ENCODE data around the gene CCDC43. TPM values are rescaled to one million over a fixed set of nuclear protein-coding genes. Genes with fewer than 3 reads are reported as not detected.
"Not testable (repeated sequence)": the region's sequence is repeated elsewhere in the genome, so short reads cannot be mapped to it uniquely, and the experiment has no call there.

CCDC43 gene
- total RNA-seq, 1 experiment from 2014 or later = 50.4 TPM

- peak overlapping the region; percentile 92 for H3K4me3 ChIP-seq (ENCODE audit: low read length)
- DNase-seq (no peak), ATAC-seq (no peak)
- ChIA-PET CTCF (no interaction called here), POLR2A (ENCODE audit: unreplicated experiment) (interaction anchor here (0.6 kb wide), 1 partner anchor 23 kb away, joined by 4 read pairs; no protein-coding TSS in a partner anchor)
- no peak overlapping the region for H3K9ac ChIP-seq (ENCODE audit: low read length)
- no peak for TF ChIP-seq EZH2phosphoT487 (IDR thresholded peaks at IDR 0.05; ENCODE audit: borderline replicate concordance, low read length)
- no peak for TF ChIP-seq CTCF (conservative IDR thresholded peaks at IDR 0.05; ENCODE audit: low read depth, low read length)
- no peak for TF ChIP-seq EZH2 (IDR thresholded peaks at IDR 0.05; ENCODE audit: low read length, unreplicated experiment)
- peaks cover 14% of the 10 kb centered on the region; the same call in 1 of the 2 replicates for H3K36me3 ChIP-seq (ENCODE audit: low read depth, low read length)
- H3K27ac ChIP-seq (ENCODE audit: low read length) = no peak overlapping the region
- no peaks in the 10 kb centered on the region for H3K9me2 ChIP-seq (replicated peaks; ENCODE audit: low read length)
- H3K9me3 ChIP-seq (ENCODE audit: low read length) = no peaks in the 10 kb centered on the region
- H3K27me3 ChIP-seq (ENCODE audit: low read length) = no peaks in the 10 kb centered on the region
- intact Hi-C loops (cut with micrococcal nuclease) = no loop called here
- no peaks in the 10 kb centered on the region for H3F3A ChIP-seq (ENCODE audit: low read length, unreplicated experiment)
- BruUV-seq (replicated peaks) = no TSS peak
- H3K79me2 ChIP-seq (ENCODE audit: low read length) = peaks cover 50% of the 10 kb centered on the region
- no peak overlapping the region for H2AFZ ChIP-seq (ENCODE audit: low read length)
- H3K4me2 ChIP-seq (ENCODE audit: low read length) = peak overlapping the region; percentile 87
- H3K4me1 ChIP-seq (ENCODE audit: insufficient read depth, low read length) = peaks cover 9% of the 10 kb centered on the region
- no peaks in the 10 kb centered on the region for H4K20me1 ChIP-seq (ENCODE audit: low read length)
Measured at GRCh38 chr17:44688200-44688599, 1.4 kb downstream of the CCDC43 start.

GRCh38 chr17:44687756-44688155, 1.8 kb downstream of the CCDC43 start:
- no peak for ATAC-seq
- CTCF ChIA-PET = no interaction called here
- intact Hi-C loops (cut with micrococcal nuclease) = no loop called here

GRCh38 chr17:44683303-44683702, 6.3 kb downstream of the CCDC43 start:
- CTCF ChIA-PET; BruUV-seq (replicated peaks): not testable (repeated sequence)
- POLR2A ChIA-PET (ENCODE audit: unreplicated experiment) = interaction anchor here (0.6 kb wide), 1 partner anchor 240 kb away, joined by 3 read pairs; no protein-coding TSS in a partner anchor

More at GRCh38 chr17:44687756-44688155, 1.8 kb downstream of the CCDC43 start:
- BruUV-seq (replicated peaks) = no TSS peak
- no peak overlapping the region for H3K4me3 ChIP-seq (ENCODE audit: low read length)
- H3F3A ChIP-seq (ENCODE audit: low read length, unreplicated experiment) = no peaks in the 10 kb centered on the region
- DNase-seq = no peak
- H3K36me3 ChIP-seq (ENCODE audit: low read depth, low read length) = peaks cover 18% of the 10 kb centered on the region; the same call in 1 of the 2 replicates
- H3K4me1 ChIP-seq (ENCODE audit: insufficient read depth, low read length) = peaks cover 9% of the 10 kb centered on the region
- H3K27me3 ChIP-seq (ENCODE audit: low read length) = no peaks in the 10 kb centered on the region
- no peak overlapping the region for H3K27ac ChIP-seq (ENCODE audit: low read length)
- no peak overlapping the region for H3K4me2 ChIP-seq (ENCODE audit: low read length)
- H3K9ac ChIP-seq (ENCODE audit: low read length) = no peak overlapping the region
- TF ChIP-seq CTCF (conservative IDR thresholded peaks at IDR 0.05; ENCODE audit: low read depth, low read length) (no peak), EZH2phosphoT487 (IDR thresholded peaks at IDR 0.05; ENCODE audit: borderline replicate concordance, low read length) (no peak), EZH2 (IDR thresholded peaks at IDR 0.05; ENCODE audit: low read length, unreplicated experiment) (no peak)
- peaks cover 50% of the 10 kb centered on the region for H3K79me2 ChIP-seq (ENCODE audit: low read length)
- H2AFZ ChIP-seq (ENCODE audit: low read length) = no peak overlapping the region
- H4K20me1 ChIP-seq (ENCODE audit: low read length) = no peaks in the 10 kb centered on the region
- no peaks in the 10 kb centered on the region for H3K9me2 ChIP-seq (replicated peaks; ENCODE audit: low read length)
- POLR2A ChIA-PET (ENCODE audit: unreplicated experiment) = interaction anchor here (0.6 kb wide), 1 partner anchor 335 kb away, joined by 3 read pairs; no protein-coding TSS in a partner anchor
- no peaks in the 10 kb centered on the region for H3K9me3 ChIP-seq (ENCODE audit: low read length)

More at GRCh38 chr17:44683303-44683702, 6.3 kb downstream of the CCDC43 start:
- H3K9ac ChIP-seq (ENCODE audit: low read length); H3K27ac ChIP-seq (ENCODE audit: low read length); H3K9me3 ChIP-seq (ENCODE audit: low read length); H4K20me1 ChIP-seq (ENCODE audit: low read length); DNase-seq; H2AFZ ChIP-seq (ENCODE audit: low read length); H3K27me3 ChIP-seq (ENCODE audit: low read length); H3K4me1 ChIP-seq (ENCODE audit: insufficient read depth, low read length); H3K4me3 ChIP-seq (ENCODE audit: low read length); ATAC-seq; H3K4me2 ChIP-seq (ENCODE audit: low read length); H3F3A ChIP-seq (ENCODE audit: low read length, unreplicated experiment); intact Hi-C loops (cut with micrococcal nuclease); H3K9me2 ChIP-seq (replicated peaks; ENCODE audit: low read length): not testable (repeated sequence)
- H3K79me2 ChIP-seq (ENCODE audit: low read length) = peaks cover 36% of the 10 kb centered on the region
- H3K36me3 ChIP-seq (ENCODE audit: low read depth, low read length) = peaks cover 31% of the 10 kb centered on the region; the same call in 1 of the 2 replicates

All from PC-3 (cell line).